Breast epithelium (tissue), 3 donors: ENCODE data around the gene SLC35D2.

Experiments used
- POLR2A ChIP-seq: fragments of 450-650 bp; IDR thresholded peaks from one replicate; pipeline ENCODE4 v1.6.1; 2016; ENCODE audit warnings: antibody characterized with exemption, mild to moderate bottlenecking, moderate library complexity
- TF ChIP-seq, protein P1 (sequence below), 3 donors: fragments of 450-650 bp; IDR thresholded peaks; one replicate each; pipeline ENCODE4 v1.5.1; 2016 to 2017; ENCODE audit warnings: antibody characterized with exemption in 3 of 3, mild to moderate bottlenecking in 3 of 3, moderate library complexity in 3 of 3

DNA sequence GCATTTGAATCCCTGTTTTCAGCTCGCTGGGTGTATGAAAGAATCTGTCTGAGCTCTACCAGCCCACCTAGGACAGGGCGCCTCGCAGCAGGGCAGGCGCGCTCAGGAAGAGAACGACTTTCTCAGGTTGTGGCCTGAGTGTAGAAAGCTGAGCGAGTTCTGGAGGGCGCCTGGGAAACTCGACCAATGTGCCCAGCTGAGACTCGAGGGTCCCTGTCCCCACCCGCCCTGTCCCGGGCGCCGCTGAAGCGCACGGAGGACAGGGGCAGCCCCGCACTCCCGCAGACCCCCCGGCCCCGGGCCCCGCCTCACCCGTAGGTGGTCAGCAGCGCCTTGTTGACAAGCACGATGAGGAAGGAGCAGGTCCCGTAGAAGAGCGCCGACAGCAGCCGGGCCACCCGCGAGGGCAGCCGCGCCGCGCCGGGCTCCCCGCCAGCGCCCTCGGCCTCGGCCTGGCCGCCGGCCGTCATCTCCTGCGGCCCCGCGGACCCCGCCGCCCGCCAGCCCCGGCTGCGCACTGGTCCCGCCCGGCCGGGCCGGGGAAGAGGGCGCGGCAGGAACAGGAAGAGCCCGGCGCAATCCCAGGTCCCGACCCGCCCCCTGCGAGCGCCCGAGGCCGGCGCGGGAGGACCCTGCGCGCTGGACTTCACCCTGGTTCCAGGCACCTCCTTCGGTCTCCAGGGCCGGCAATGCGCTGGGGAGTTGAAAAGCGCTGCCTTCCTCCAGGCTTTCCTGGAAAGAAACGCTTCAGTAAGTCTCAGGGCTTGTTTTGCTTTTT lies at the start of gene SLC35D2:
- no peak for TF ChIP-seq POLR2A
- TF ChIP-seq, protein P1, sequence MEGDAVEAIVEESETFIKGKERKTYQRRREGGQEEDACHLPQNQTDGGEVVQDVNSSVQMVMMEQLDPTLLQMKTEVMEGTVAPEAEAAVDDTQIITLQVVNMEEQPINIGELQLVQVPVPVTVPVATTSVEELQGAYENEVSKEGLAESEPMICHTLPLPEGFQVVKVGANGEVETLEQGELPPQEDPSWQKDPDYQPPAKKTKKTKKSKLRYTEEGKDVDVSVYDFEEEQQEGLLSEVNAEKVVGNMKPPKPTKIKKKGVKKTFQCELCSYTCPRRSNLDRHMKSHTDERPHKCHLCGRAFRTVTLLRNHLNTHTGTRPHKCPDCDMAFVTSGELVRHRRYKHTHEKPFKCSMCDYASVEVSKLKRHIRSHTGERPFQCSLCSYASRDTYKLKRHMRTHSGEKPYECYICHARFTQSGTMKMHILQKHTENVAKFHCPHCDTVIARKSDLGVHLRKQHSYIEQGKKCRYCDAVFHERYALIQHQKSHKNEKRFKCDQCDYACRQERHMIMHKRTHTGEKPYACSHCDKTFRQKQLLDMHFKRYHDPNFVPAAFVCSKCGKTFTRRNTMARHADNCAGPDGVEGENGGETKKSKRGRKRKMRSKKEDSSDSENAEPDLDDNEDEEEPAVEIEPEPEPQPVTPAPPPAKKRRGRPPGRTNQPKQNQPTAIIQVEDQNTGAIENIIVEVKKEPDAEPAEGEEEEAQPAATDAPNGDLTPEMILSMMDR (IDR thresholded peaks at IDR 0.05): no peak
